Upper lobe of left lung (tissue), 6 donors: ENCODE measurements around the gene POLE. TPM values are rescaled to one million over a fixed set of nuclear protein-coding genes. Genes with fewer than 3 reads are reported as not detected.

Experiments
- ATAC-seq, 2 donors: fragments of 200-7000 bp; cut with Tn5 transposase; one replicate each; pipeline ENCODE4 v1.9.1; 2022; ENCODE audit warnings: mild to moderate bottlenecking in 2 of 2, moderate library complexity in 2 of 2; ENCODE audit not compliant: low FRiP score in 2 of 2
- DNase-seq, 2 donors: peaks; one replicate each; pipeline ENCODE4 v3.0.0-alpha.2; 2019 to 2020
- H3K27ac ChIP-seq, 4 donors: fragments of 200-600 bp; sonication (generic); one replicate each; pipeline ENCODE4 v1.5.1; 2016 to 2019
- H3K27me3 ChIP-seq, 4 donors: fragments of 200-600 bp; sonication (generic); one replicate each; pipeline ENCODE4 v1.5.1; 2017 to 2019
- H3K36me3 ChIP-seq, 4 donors: fragments of 200-600 bp; sonication (generic); one replicate each; pipeline ENCODE4 v1.5.1; 2016 to 2019
- H3K4me1 ChIP-seq, 4 donors: fragments of 200-600 bp; sonication (generic); one replicate each; pipeline ENCODE4 v1.5.1; 2018 to 2019
- H3K4me3 ChIP-seq, 4 donors: fragments of 200-600 bp; sonication (generic); one replicate each; pipeline ENCODE4 v1.5.1; 2017 to 2019; ENCODE audit warnings: mild to moderate bottlenecking in 2 of 4, moderate library complexity in 1 of 4
- H3K9me3 ChIP-seq, 4 donors: fragments of 200-600 bp; sonication (generic); one replicate each; pipeline ENCODE4 v1.5.1; 2018 to 2019
- EP300 ChIP-seq, 4 donors: sonication (generic); formaldehyde crosslinking; IDR thresholded peaks; one replicate each; pipeline ENCODE4 v1.5.1; 2017; ENCODE audit warnings: antibody characterized with exemption in 4 of 4, control low read depth in 2 of 4
- POLR2A ChIP-seq, 4 donors: fragments of 450-650 bp; IDR thresholded peaks; one replicate each; pipeline ENCODE4 v1.5.1; 2016 to 2017; ENCODE audit warnings: antibody characterized with exemption in 4 of 4, mild to moderate bottlenecking in 2 of 4
- POLR2AphosphoS5 ChIP-seq, 2 donors: sonication (generic); formaldehyde crosslinking; IDR thresholded peaks; one replicate each; pipeline ENCODE4 v1.5.1; 2017; ENCODE audit warnings: antibody characterized with exemption in 2 of 2
- WGBS, 2 donors: methylation state at CpG; one replicate each; pipeline ENCODE4 v1.1.5; 2017 to 2018; 5-methylcytosine and 5-hydroxymethylcytosine counted together
- total RNA-seq, 6 donors: library from RNA; depleted of rRNA in 4 of 6; stranded (reverse); fragments of >200 nt in 4 of 6; gene quantifications; one replicate each; pipeline versions ENCODE4 v1.1.0 to v1.2.1, GENCODE V29; 2016 to 2021
- TF ChIP-seq, protein P1 (sequence below), 6 experiments: fragments of 450-650 bp in 4 of 6; fragments of 200-600 bp in 2 of 6; sonication (generic) in 2 of 6; IDR thresholded peaks; one replicate each; pipeline ENCODE4 v1.5.1; 2016 to 2019; ENCODE audit warnings: antibody characterized with exemption in 6 of 6
- donor health status: DM: no; HTN: no; CAD: no; lungs with moderate emphysema.
- donor health status: DM: no; HTN: yes; CAD: no; lungs with severe emphysema.

The POLE gene
- total RNA-seq, 6 donors from 2014 or later, result 16.6 to 228 (median 26.2) TPM

DNA sequence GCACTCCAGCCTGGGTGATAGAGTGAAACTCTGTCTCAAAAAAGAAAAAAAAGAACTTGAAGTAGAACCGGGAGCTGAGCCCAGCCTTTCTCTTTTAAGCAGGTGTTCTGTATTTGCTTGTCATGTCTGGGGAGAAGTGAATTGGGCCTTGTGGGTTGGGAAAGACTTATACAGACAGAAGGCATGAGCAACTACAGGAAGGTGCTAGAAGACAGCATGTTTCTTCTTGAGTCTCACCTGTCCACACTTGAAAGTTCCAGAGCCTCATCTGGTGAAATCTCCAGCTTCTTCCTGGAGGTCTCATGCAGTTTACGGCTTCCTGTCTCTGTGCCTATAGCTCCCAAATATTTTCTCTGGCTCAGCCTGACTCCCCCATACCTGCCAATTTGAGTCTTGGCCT, 26.0 kb upstream of the POLE start:
- Histone ChIP-seq H3K36me3 (peaks cover 5 to 34% (median 25%) of the 10 kb centered on the region in 4 donors), H3K27ac (no peak overlapping the region), H3K4me3 (no peak overlapping the region), H3K4me1 (peaks cover 13 to 25% (median 21%) of the 10 kb centered on the region in 4 donors), H3K27me3 (no peaks in the 10 kb centered on the region), H3K9me3 (no peaks in the 10 kb centered on the region)
- no peak for TF ChIP-seq EP300 (IDR thresholded peaks at IDR 0.05)
- TF ChIP-seq, protein P1, sequence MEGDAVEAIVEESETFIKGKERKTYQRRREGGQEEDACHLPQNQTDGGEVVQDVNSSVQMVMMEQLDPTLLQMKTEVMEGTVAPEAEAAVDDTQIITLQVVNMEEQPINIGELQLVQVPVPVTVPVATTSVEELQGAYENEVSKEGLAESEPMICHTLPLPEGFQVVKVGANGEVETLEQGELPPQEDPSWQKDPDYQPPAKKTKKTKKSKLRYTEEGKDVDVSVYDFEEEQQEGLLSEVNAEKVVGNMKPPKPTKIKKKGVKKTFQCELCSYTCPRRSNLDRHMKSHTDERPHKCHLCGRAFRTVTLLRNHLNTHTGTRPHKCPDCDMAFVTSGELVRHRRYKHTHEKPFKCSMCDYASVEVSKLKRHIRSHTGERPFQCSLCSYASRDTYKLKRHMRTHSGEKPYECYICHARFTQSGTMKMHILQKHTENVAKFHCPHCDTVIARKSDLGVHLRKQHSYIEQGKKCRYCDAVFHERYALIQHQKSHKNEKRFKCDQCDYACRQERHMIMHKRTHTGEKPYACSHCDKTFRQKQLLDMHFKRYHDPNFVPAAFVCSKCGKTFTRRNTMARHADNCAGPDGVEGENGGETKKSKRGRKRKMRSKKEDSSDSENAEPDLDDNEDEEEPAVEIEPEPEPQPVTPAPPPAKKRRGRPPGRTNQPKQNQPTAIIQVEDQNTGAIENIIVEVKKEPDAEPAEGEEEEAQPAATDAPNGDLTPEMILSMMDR (IDR thresholded peaks at IDR 0.05), result no peak
- TF ChIP-seq POLR2AphosphoS5 (IDR thresholded peaks at IDR 0.05), result no peak
- TF ChIP-seq POLR2A (IDR thresholded peaks at IDR 0.05), result no peak
- WGBS, 2 donors, result 75 to 78% methylated on average over 2 of the region's 2 CpGs
- ATAC-seq, result no peak
- DNase-seq, result no peak

GRCh38 chr12:132711080-132711843, 24.1 kb upstream of the POLE start:
- Histone ChIP-seq H3K9me3 (no peaks in the 10 kb centered on the region), H3K27ac (peak overlapping the region; percentile 12 to 85 (median 72)), H3K36me3 (peaks cover 0 to 16% (median 11%) of the 10 kb centered on the region in 4 donors), H3K27me3 (no peaks in the 10 kb centered on the region), H3K4me3 (peak overlapping the region; percentile 46 to 99 (median 96)), H3K4me1 (peaks cover 13 to 25% (median 21%) of the 10 kb centered on the region in 4 donors)
- WGBS, 2 donors, result 11 to 35% methylated on average over 16 to 40 of the region's 59 CpGs
- TF ChIP-seq POLR2A (IDR thresholded peaks at IDR 0.05), result no peak
- TF ChIP-seq EP300 (IDR thresholded peaks at IDR 0.05), result no peak
- TF ChIP-seq POLR2AphosphoS5 (IDR thresholded peaks at IDR 0.05), result no peak
- TF ChIP-seq, protein P1 (IDR thresholded peaks at IDR 0.05), result no peak
- ATAC-seq (peak in 1 of 2 donors; percentile 35), DNase-seq (peak in 1 of 2 donors; percentile 90)

DNA sequence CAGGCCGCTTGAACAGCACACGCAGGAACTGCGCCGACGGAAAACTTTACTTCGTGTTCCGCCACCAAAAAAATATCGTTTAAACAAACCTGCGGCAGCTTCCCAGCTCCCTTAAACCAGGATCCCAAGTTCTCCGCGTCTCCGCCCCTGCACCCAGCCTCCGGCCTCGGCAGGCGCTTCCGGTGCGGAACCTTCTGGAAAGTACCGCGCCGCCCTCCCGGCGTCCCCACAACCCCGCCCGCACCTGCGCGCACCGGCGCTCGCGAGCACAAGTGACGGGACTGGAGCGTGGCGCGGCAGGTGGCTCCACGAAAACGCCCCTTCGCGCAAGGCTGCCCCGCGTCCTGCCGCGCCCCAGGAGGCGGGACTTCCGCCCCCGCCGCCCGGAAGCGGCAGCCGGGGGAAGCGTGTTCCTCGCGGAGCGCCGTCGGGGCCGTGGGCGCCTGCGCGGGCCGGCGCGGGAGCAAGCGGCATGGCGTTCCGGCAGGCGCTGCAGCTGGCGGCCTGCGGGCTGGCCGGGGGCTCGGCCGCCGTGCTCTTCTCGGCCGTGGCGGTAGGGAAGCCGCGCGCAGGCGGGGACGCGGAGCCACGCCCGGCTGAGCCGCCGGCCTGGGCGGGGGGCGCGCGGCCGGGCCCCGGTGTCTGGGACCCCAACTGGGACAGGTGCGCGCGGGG, 23.4 kb upstream of the POLE start, which contains the start of gene PGAM5:
Gene PGAM5, plus strand, starts transcription at position 438 of the 675 bp plus-strand sequence. Its CDS starts 35 bp downstream, at position 473.
- ATAC-seq (peak; percentile 94 to 98), DNase-seq (peak; percentile 86 to 98)
- Histone ChIP-seq H3K9me3 (no peaks in the 10 kb centered on the region), H3K4me1 (peaks cover 13 to 25% (median 21%) of the 10 kb centered on the region in 4 donors), H3K27me3 (no peaks in the 10 kb centered on the region), H3K4me3 (peak within 1 kb of the TSS; percentile 55 to 99 (median 96)), H3K36me3 (peaks cover 0 to 8% (median 6%) of the 10 kb centered on the region in 4 donors), H3K27ac (peak within 1 kb of the TSS; percentile 49 to 85 (median 72))
- 0% methylated on average over 6 to 41 of the region's 94 CpGs for WGBS, 2 donors
- TF ChIP-seq, protein P1 (IDR thresholded peaks at IDR 0.05), result peak in 1 of 6 experiments; percentile 26
- TF ChIP-seq POLR2AphosphoS5 (IDR thresholded peaks at IDR 0.05) (peak; percentile 73 to 75), POLR2A (IDR thresholded peaks at IDR 0.05) (peak in 2 of 4 donors; percentile 30 to 82), EP300 (IDR thresholded peaks at IDR 0.05) (peak in 1 of 4 donors; percentile 4)

- 2 to 6% methylated on average over 10 to 25 of the region's 26 CpGs for WGBS, 2 donors
- H3K27me3 ChIP-seq, result no peaks in the 10 kb centered on the region
- H3K4me3 ChIP-seq, result peak overlapping the region; percentile 55 to 99 (median 96)
- TF ChIP-seq, protein P1 (IDR thresholded peaks at IDR 0.05), result no peak
- TF ChIP-seq POLR2AphosphoS5 (IDR thresholded peaks at IDR 0.05), result no peak
- no peak for TF ChIP-seq EP300 (IDR thresholded peaks at IDR 0.05)
- no peak for TF ChIP-seq POLR2A (IDR thresholded peaks at IDR 0.05)
- ATAC-seq (peak; percentile 24 to 48), DNase-seq (no peak)
- no peaks in the 10 kb centered on the region for H3K9me3 ChIP-seq
- peaks cover 13 to 25% (median 21%) of the 10 kb centered on the region in 4 donors for H3K4me1 ChIP-seq
- H3K27ac ChIP-seq, result peak overlapping the region; percentile 49 to 85 (median 72)
- peaks cover 0 to 4% (median 3%) of the 10 kb centered on the region in 4 donors for H3K36me3 ChIP-seq
Measured at GRCh38 chr12:132710043-132710404, 22.9 kb upstream of the POLE start.
